C1 segment of cervical spinal cord (tissue), 14 donors: ENCODE measurements around the gene SPSB2.
"Not testable (repeated sequence)": the region's sequence is repeated elsewhere in the genome, so short reads cannot be mapped to it uniquely, and the experiment has no call there.

Source experiments
- DNase-seq, 14 donors: peaks; one replicate each; lab custom pipeline; 2025; lab: John Stamatoyannopoulos, UW

Gene SPSB2

GRCh38 chr12:6902448-6902847 lies 29.3 kb upstream of the SPSB2 start:
- peak in 1 of 14 donors; percentile 67 for DNase-seq

- DNase-seq: peak in 9 of 14 donors; percentile 12 to 60 (median 30)
Measured at GRCh38 chr12:6899837-6900519, 26.9 kb upstream of the SPSB2 start.

GRCh38 chr12:6899427-6899826 lies 26.3 kb upstream of the SPSB2 start:
- no peak for DNase-seq

GRCh38 chr12:6896846-6897435 lies 23.8 kb upstream of the SPSB2 start:
- peak in 1 of 14 donors; percentile 92 for DNase-seq

- DNase-seq: no peak
Measured at GRCh38 chr12:6894321-6894720, 21.2 kb upstream of the SPSB2 start.

GRCh38 chr12:6892683-6893082 lies 19.6 kb upstream of the SPSB2 start:
- not testable (repeated sequence) for DNase-seq

- DNase-seq: no peak
Measured at GRCh38 chr12:6891646-6892001, 18.5 kb upstream of the SPSB2 start.

- peak; percentile 55 to 98 (median 94) for DNase-seq
Measured at GRCh38 chr12:6890789-6891645, 17.9 kb upstream of the SPSB2 start.

- not testable (repeated sequence) for DNase-seq
Measured at GRCh38 chr12:6889775-6890573, 16.9 kb upstream of the SPSB2 start.

- DNase-seq: not testable (repeated sequence)
Measured at GRCh38 chr12:6888794-6889193, 15.7 kb upstream of the SPSB2 start.

- no peak for DNase-seq
Measured at GRCh38 chr12:6888360-6888759, 15.3 kb upstream of the SPSB2 start.

- DNase-seq: no peak
Measured at GRCh38 chr12:6887460-6887859, 14.4 kb upstream of the SPSB2 start.

GRCh38 chr12:6886206-6886999 lies 13.3 kb upstream of the SPSB2 start:
- DNase-seq: not testable (repeated sequence)

GRCh38 chr12:6884539-6884938 lies 11.4 kb upstream of the SPSB2 start:
- DNase-seq: no peak

GRCh38 chr12:6883683-6884082 lies 10.6 kb upstream of the SPSB2 start:
- no peak for DNase-seq

GRCh38 chr12:6883252-6883651 lies 10.1 kb upstream of the SPSB2 start:
- no peak for DNase-seq

- not testable (repeated sequence) for DNase-seq
Measured at GRCh38 chr12:6879824-6880223, 6.7 kb upstream of the SPSB2 start.

- DNase-seq: not testable (repeated sequence)
Measured at GRCh38 chr12:6874015-6874368, 889 bp upstream of the SPSB2 start.

GRCh38 chr12:6872073-6873048 lies 742 bp downstream of the SPSB2 start:
- DNase-seq: peak in 13 of 14 donors; percentile 16 to 80 (median 63)
